Neuron (in vitro differentiated cells): ENCODE data around the gene PRLHR.

Experiments used
- H2AFZ ChIP-seq: one replicate; pipeline ENCODE4 v1.6.1; 2013; ENCODE audit warnings: low read depth, mild to moderate bottlenecking, inconsistent platforms, low read length, moderate library complexity
- H3K27me3 ChIP-seq: one replicate; pipeline ENCODE4 v1.6.1; 2013; ENCODE audit warnings: low read length; ENCODE audit not compliant: insufficient read depth
- H3K36me3 ChIP-seq: one replicate; pipeline ENCODE4 v1.6.1; 2013; ENCODE audit warnings: low read length; ENCODE audit not compliant: insufficient read depth
- H3K4me1 ChIP-seq: one replicate; pipeline ENCODE4 v1.6.1; 2013; ENCODE audit warnings: low read length; ENCODE audit not compliant: insufficient read depth
- H3K4me3 ChIP-seq: 2 replicates; pipeline ENCODE4 v1.5.1; 2013; ENCODE audit warnings: mild to moderate bottlenecking, low read length, moderate library complexity
- H3K9me3 ChIP-seq: one replicate; pipeline ENCODE4 v1.6.1; 2013; ENCODE audit warnings: low read length

PRLHR gene

DNA sequence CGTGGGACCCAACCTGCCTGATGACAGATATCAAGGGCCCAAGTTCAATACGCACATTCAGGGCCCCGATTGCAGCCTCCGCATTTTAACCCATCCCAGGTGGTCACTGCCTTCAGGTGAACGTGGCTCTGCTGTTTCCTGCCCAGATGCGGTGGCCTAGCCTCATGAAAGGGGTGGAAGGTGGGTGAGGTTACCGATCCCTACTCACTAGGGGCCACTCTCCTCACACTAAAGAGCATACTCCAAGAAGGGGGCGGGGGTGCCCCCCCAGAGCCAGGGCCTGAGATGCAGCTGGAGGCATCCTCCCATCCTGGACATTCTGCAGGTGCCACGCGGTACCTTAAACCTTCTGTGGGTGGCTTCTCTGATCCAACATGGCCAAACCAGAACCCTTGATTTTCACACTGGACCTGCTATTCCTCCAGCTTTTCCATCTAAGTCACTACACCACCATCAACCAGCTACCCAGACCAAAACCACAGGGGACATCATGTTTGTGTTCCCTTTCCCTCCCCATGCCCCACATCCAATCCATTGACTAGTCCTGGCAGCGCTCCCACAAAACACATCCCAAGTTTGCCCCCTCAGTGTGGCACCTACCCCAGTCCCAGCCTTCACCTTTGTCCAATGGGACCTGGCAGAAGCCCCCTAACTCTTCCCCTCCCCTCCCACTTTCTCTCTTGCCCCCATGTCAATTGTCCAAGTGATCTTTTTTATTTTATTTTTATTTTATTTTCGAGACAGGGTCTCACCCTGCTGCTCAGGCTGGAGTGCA is 30.0 kb downstream of the PRLHR start:
- Histone ChIP-seq H3K36me3 (no peaks in the 10 kb centered on the region), H3K4me1 (peaks cover 1% of the 10 kb centered on the region), H3K9me3 (no peaks in the 10 kb centered on the region), H3K4me3 (no peak overlapping the region), H2AFZ (no peak overlapping the region), H3K27me3 (peaks cover 10% of the 10 kb centered on the region)

DNA sequence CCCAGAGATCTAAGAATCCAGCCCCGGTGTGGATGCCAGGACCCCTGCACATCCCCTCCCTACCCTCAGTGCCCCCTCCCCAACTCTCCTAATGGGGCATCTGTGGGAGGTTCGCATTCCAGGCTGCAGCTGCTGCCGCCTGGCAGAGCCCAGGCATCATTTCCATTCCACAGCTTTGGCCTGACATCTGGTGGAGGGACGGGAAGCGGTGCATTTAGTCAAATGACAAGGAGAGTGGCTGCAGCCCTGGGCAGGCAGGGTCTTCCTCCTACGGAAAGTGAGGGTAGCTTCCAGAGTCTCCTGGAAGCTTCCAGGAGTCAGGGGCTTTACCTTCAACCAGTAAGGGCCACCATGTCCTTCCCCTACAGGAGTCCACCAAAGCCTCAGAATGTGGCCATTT is 30.8 kb downstream of the PRLHR start:
- Histone ChIP-seq H3K36me3 (no peaks in the 10 kb centered on the region), H3K9me3 (no peaks in the 10 kb centered on the region), H3K27me3 (peaks cover 10% of the 10 kb centered on the region), H3K4me1 (no peaks in the 10 kb centered on the region), H2AFZ (no peak overlapping the region), H3K4me3 (no peak overlapping the region)

DNA sequence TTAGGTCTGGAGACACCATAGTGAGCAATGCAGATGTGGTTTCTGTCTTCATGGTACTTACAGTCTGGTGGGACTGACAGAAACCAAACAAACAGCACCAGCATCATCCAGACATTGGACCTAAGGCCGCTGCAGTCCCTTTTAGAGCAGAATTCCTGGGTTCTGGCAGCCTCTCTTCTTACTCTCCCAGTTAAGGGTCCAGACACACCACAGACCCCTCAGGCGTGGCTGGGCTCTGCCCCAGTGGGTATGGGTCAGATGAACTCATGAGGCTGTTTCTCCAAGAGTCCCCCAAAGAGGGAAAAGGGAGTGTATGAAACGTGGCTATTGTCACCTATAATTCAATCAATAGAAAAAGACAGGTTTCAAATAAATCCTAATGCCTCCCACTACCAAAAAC is 31.3 kb downstream of the PRLHR start:
- Histone ChIP-seq H3K4me1 (no peaks in the 10 kb centered on the region), H3K9me3 (no peaks in the 10 kb centered on the region), H3K36me3 (no peaks in the 10 kb centered on the region), H3K27me3 (peaks cover 10% of the 10 kb centered on the region), H3K4me3 (no peak overlapping the region), H2AFZ (no peak overlapping the region)

DNA sequence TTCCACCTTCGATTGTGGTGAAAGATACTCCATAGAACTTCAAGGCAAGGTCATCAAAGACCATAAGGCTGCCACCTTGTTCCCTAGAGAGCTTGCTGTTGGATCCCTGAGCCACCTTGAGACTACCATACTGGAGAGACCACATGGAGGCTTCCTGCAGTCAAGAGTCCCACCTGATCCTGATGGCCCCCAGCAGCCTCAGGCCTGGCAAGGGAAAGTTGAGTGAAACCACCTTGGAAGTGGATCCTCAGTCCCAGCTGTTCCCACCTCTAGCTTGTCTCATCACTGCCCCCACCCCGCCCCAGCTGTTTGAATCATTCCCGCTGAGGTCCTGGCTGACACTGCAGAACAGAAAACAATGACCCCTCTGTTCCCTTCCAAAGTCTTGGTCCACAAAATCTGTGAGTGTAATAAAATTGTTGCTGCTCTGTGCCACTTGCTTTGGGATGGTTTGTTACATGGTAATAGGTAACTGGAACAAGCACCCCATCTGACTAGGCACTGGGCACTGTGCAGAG is 32.0 kb downstream of the PRLHR start:
- Histone ChIP-seq H2AFZ (no peak overlapping the region), H3K9me3 (no peaks in the 10 kb centered on the region), H3K36me3 (no peaks in the 10 kb centered on the region), H3K27me3 (peaks cover 10% of the 10 kb centered on the region), H3K4me3 (no peak overlapping the region), H3K4me1 (no peaks in the 10 kb centered on the region)

DNA sequence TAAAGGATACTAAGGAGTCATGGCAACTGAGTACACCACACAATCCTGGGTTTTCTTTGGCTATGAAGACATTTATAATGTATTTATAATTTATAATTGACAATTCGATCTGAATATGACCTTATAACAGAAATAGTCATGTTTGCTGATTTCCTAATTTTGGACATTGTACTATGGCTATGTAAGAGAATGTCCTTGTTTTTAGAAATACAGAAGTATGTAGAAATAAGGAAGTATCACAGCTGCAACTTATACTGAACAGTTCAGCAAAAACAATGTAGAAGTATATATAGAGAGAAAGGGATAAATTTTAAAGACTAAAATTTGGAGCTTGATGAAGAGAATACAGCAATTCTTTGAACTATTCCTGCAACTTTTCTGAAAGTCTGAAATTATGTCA is 32.6 kb downstream of the PRLHR start:
- H2AFZ ChIP-seq, result no peak overlapping the region
- H3K4me1 ChIP-seq, result no peaks in the 10 kb centered on the region
- H3K27me3 ChIP-seq, result peaks cover 10% of the 10 kb centered on the region
- no peak overlapping the region for H3K4me3 ChIP-seq
- H3K9me3 ChIP-seq, result no peaks in the 10 kb centered on the region
- no peaks in the 10 kb centered on the region for H3K36me3 ChIP-seq

DNA sequence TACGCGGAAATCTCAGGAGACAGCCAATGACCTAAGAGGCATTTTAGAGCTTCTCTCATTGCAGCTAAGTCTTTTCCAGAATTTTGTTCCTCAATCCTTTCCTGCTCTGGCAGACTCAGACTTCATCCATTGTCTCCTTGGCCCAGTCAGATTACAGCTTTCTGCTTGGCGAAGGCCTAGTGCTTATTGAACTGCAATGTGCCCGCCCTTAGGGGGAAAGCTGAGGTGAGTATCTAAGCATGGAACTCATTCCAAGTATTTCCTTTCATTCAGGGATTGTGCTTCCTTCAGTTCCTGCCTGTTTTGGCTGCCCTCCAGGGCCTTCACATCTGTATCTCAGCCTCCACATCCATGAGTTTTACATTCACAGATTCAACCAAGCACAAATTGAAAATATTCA is 37.5 kb downstream of the PRLHR start:
- no peak overlapping the region for H3K4me3 ChIP-seq
- no peak overlapping the region for H2AFZ ChIP-seq
- H3K36me3 ChIP-seq, result no peaks in the 10 kb centered on the region
- no peaks in the 10 kb centered on the region for H3K4me1 ChIP-seq
- no peaks in the 10 kb centered on the region for H3K9me3 ChIP-seq
- no peaks in the 10 kb centered on the region for H3K27me3 ChIP-seq

DNA sequence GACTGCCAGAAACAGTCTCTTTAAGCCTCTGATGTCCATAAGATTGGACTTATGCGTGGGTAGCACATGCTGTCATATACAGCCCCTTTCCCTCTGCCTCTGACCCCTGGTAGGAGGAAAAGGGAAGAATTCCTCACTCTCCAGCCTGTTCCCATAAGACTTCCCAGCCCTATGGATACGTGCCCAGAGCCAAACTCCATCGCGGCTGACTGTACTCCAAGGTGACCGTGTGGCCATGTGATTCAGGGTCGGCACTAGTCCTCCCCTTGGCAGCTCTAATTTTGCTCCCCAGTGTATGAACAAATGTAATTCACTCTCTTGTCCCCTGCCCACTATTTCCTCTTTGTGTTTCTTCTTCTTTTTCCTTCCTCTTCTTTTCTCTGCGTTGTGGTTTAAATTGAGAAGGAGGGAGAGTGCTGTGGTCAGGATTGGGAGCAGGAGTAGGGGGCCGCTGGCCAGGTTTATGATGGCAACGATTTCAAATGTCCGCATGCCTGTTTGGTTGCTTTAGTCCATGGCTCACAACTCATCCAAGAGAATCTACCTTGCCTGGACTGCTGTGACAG is 43.8 kb downstream of the PRLHR start:
- H3K36me3 ChIP-seq, result no peaks in the 10 kb centered on the region
- H2AFZ ChIP-seq, result no peak overlapping the region
- no peaks in the 10 kb centered on the region for H3K9me3 ChIP-seq
- no peaks in the 10 kb centered on the region for H3K27me3 ChIP-seq
- no peaks in the 10 kb centered on the region for H3K4me1 ChIP-seq
- no peak overlapping the region for H3K4me3 ChIP-seq

DNA sequence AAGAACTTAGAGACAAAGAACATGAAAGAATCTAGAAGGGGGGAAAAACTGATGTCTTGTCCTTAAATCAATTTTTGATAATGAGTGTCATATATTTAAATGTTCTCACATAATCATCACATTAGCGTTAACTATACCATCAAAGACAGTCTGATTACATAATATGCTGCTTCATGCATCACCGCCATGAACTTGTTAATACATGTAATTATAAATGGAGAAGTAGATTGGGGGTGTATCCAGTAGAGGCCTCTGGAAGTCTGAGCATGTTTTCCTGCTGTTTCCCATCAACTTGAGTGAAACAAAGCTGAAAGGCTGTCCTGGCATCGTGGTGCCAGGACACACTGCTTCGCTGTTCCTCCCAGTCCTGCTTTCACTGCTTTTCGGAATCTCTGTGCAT is 48.2 kb downstream of the PRLHR start:
- no peaks in the 10 kb centered on the region for H3K4me1 ChIP-seq
- no peak overlapping the region for H2AFZ ChIP-seq
- no peaks in the 10 kb centered on the region for H3K9me3 ChIP-seq
- H3K4me3 ChIP-seq, result no peak overlapping the region
- no peaks in the 10 kb centered on the region for H3K36me3 ChIP-seq
- peaks cover 6% of the 10 kb centered on the region for H3K27me3 ChIP-seq

DNA sequence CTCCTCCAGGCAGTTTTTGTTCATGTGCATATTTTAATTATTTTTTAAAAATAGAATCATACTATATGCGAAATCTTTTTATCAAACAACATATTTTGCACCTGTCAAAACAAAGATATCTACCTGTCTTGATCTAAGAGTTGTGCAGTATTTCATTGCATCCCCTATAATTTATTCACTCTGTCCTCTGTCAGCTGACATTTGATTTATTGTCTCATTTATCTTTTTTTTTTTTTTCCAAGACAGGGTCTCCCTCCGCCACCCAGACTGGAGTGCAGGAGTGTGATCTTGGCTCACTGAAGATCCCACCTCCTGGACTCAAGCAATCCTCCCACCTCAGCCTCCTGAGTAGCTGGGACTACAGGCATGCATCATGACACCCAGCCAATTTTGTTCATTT is 49.0 kb downstream of the PRLHR start:
- H3K4me1 ChIP-seq, result no peaks in the 10 kb centered on the region
- no peaks in the 10 kb centered on the region for H3K9me3 ChIP-seq
- H2AFZ ChIP-seq, result no peak overlapping the region
- H3K27me3 ChIP-seq, result peaks cover 6% of the 10 kb centered on the region
- H3K36me3 ChIP-seq, result no peaks in the 10 kb centered on the region
- H3K4me3 ChIP-seq, result no peak overlapping the region

DNA sequence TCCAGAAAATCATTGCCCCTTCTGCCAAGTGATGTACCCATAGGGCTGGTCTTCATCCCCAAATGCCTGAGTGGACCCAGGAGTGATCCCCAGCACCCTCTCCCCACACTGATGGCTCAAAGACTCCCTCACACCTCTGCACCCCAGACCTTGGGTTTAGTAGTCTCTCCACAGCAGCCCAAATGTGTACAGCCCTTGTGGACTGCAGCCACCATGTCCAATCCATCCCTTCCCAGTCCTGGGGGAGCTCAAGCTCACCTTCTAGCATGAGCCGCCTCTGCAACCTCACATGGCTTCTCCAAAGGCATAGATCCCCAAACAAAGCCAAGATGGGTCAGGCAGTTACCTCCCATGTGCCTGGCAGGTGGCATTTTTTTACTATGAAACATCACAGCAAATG is 50.1 kb downstream of the PRLHR start:
- Histone ChIP-seq H3K27me3 (peaks cover 6% of the 10 kb centered on the region), H3K36me3 (no peaks in the 10 kb centered on the region), H2AFZ (no peak overlapping the region), H3K9me3 (no peaks in the 10 kb centered on the region), H3K4me1 (no peaks in the 10 kb centered on the region), H3K4me3 (no peak overlapping the region)

DNA sequence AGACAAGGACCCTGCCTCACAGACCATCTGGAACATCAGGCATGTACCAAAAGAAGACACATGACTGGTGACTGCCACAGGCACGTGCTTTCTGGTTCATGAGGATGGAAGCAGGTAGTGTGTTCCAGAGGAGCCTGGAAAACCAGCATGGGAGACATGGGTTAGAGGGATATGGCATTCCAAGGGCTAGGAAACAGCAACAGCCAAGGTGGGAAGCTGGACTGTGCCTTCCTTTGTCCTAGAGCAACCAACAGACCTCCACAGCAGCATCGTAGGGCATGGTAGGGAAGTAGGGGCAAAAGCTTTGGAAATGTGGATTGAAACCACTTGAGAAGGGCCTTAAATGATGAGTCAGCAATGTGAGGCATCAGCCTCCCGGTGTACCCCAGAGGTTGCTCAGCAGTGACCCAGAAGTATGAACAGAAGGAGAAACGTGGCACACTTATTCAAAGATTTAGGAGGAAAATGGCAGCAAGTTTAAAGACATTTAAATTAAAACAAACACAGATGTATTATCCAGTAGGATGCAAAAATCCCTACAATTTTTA is 51.0 kb downstream of the PRLHR start:
- no peaks in the 10 kb centered on the region for H3K36me3 ChIP-seq

DNA sequence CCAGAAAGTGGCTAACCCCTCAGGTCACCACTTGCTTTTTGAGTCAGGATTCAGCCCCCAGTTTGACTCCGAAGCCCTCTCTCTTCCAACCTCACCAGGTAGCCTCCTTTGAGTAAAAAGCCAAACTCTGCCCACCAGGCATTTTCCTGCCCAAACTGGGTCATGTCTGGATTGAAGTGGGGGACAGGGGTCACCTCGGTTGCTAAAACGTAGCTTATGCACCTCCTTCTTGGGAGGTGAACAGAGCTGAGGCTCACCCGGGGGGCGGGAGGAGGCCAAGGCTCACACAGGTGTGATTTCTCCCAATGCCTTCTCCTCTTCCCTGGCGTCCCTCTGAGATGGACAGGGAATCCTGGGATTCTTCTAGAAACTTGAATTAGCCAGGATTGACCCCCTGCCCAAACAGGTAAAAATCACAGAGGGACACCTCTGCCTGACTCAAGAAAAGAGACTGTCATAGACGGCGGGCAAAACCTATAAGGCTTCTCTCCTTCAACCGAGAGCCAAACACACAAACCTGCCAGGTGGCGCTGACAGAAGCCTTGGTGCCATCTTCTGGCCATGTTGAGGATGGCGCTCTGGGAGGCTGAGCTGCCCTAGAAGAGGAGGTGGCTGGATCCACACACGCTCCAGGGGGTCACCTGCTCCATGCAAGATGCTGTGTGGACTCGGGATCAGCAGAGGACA is 51.6 kb downstream of the PRLHR start:
- H3K36me3 ChIP-seq, result no peaks in the 10 kb centered on the region
- no peak overlapping the region for H3K4me3 ChIP-seq
- H2AFZ ChIP-seq, result no peak overlapping the region
- no peaks in the 10 kb centered on the region for H3K9me3 ChIP-seq
- H3K4me1 ChIP-seq, result no peaks in the 10 kb centered on the region
- H3K27me3 ChIP-seq, result peaks cover 6% of the 10 kb centered on the region

More for the DNA sequence above, 51.0 kb downstream of the PRLHR start:
- Histone ChIP-seq H3K4me1 (no peaks in the 10 kb centered on the region), H3K9me3 (no peaks in the 10 kb centered on the region), H3K4me3 (no peak overlapping the region), H3K27me3 (peaks cover 6% of the 10 kb centered on the region), H2AFZ (no peak overlapping the region)

DNA sequence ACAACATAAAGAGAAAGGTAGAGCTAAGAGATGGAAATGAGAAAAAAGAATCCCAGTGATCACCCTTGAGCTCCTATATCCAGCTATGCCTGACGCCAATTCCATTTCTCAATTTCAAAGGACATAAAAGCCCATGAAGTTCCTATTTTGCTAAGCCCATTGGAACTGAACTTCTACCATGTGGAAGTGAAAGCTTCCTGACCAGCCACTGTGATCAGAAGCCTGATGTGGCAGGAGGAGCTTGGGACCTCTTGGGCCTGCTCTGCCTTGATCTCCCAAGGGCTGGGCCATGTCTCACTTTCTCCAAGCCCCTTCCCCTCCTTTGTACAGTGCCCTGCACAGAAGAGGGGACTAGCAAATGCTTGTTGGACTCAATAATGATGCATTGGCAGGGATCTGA is 52.7 kb downstream of the PRLHR start:
- Histone ChIP-seq H2AFZ (no peak overlapping the region), H3K4me1 (no peaks in the 10 kb centered on the region), H3K27me3 (peaks cover 6% of the 10 kb centered on the region)

More for the DNA sequence above, 52.7 kb downstream of the PRLHR start:
- Histone ChIP-seq H3K4me3 (no peak overlapping the region), H3K36me3 (no peaks in the 10 kb centered on the region), H3K9me3 (no peaks in the 10 kb centered on the region)
